ENCODE data around the gene SFTPA2.

- no peak for TF ChIP-seq EZH2phosphoT487 (IDR thresholded peaks at IDR 0.05; ENCODE audit: borderline replicate concordance, low read length)
- TF ChIP-seq CTCF (conservative IDR thresholded peaks at IDR 0.05; ENCODE audit: low read depth, low read length): no peak
Measured at GRCh38 chr10:79555354-79556309, 4.6 kb downstream of the SFTPA2 start.
